Activated naive CD8-positive, alpha-beta T cell treated with anti-CD3 and anti-CD28 coated beads, Interleukin-2, amount 50 U/mL, for 24 hours (primary cell): ENCODE measurements around the gene CHAD.

Source experiments
- ATAC-seq: fragments of 150-1000 bp; cut with Tn5 transposase; one replicate; pipeline ENCODE4 v1.10.0; 2021
- DNase-seq: peaks from one replicate; pipeline ENCODE4 v3.0.0; 2021
- H3K27ac Mint-ChIP-seq: one replicate; pipeline ENCODE4 v1.8.0; 2021; ENCODE audit warnings: mild to moderate bottlenecking, mixed read lengths
- H3K27me3 Mint-ChIP-seq: one replicate; pipeline ENCODE4 v1.8.0; 2021; ENCODE audit warnings: mixed read lengths
- H3K36me3 Mint-ChIP-seq: one replicate; pipeline ENCODE4 v1.8.0; 2021; ENCODE audit warnings: low read depth, mixed read lengths
- H3K4me1 Mint-ChIP-seq: one replicate; pipeline ENCODE4 v1.8.0; 2021; ENCODE audit warnings: mixed read lengths
- H3K4me3 Mint-ChIP-seq: one replicate; pipeline ENCODE4 v1.8.0; 2021; ENCODE audit warnings: mild to moderate bottlenecking, moderate library complexity, mixed read lengths
- H3K9me3 Mint-ChIP-seq: one replicate; pipeline ENCODE4 v1.8.0; 2021; ENCODE audit warnings: mixed read lengths

CHAD gene

DNA sequence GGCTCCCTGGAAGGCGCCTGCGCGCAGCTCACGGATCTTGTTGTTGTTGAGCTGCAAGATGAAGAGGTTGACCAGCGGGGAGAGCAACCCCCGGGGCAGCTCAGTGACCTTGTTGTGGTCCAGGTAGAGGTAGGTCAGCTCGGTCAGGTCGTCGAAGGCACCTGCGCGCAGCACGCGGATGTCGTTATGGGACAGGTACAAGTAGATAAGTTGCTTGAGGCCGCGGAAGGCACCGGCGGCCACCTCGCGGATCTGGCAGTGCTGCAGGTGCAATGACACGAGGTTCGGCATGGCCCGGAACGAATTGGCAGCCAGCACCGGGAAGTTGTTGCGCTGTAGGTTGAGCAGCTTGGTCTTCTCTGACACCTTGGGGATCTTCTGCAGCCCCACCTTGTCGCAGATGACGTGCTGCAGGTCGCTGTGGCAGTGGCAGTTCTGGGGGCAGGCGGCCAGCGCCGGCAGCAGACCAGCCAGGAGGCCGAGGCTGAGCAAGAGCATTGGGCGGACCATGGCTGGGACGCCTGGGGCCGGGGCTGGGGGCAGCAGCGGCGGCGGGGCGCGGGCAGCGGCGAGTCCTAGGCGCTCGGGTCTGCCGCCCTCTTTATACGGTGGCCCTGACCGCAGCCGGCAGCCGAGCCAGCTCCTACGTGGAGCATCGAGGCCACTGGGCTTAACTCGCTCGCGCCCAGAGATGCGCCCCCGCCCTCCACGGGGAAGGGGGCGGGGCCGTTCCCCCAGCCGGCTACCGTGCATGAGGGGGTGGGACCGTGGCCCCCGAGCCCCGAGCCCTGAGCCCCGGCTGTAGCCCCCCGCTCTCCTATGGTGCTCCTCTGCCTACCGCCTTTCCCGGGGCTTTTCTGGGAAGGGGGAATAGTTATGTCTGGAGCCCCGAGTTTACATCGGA, at the start of gene CHAD:
Gene CHAD (minus strand): TSS at position 577 of the 904 bp plus-strand sequence. CDS start 67 bp downstream, at position 510.
- Mint-ChIP-seq H3K9me3 (no peaks in the 10 kb centered on the region), H3K36me3 (no peaks in the 10 kb centered on the region), H3K27ac (no peak within 1 kb of the TSS), H3K4me1 (peaks cover 2% of the 10 kb centered on the region), H3K27me3 (peaks cover 25% of the 10 kb centered on the region), H3K4me3 (no peak within 1 kb of the TSS)
- ATAC-seq (peak; percentile 23), DNase-seq (no peak)

DNA sequence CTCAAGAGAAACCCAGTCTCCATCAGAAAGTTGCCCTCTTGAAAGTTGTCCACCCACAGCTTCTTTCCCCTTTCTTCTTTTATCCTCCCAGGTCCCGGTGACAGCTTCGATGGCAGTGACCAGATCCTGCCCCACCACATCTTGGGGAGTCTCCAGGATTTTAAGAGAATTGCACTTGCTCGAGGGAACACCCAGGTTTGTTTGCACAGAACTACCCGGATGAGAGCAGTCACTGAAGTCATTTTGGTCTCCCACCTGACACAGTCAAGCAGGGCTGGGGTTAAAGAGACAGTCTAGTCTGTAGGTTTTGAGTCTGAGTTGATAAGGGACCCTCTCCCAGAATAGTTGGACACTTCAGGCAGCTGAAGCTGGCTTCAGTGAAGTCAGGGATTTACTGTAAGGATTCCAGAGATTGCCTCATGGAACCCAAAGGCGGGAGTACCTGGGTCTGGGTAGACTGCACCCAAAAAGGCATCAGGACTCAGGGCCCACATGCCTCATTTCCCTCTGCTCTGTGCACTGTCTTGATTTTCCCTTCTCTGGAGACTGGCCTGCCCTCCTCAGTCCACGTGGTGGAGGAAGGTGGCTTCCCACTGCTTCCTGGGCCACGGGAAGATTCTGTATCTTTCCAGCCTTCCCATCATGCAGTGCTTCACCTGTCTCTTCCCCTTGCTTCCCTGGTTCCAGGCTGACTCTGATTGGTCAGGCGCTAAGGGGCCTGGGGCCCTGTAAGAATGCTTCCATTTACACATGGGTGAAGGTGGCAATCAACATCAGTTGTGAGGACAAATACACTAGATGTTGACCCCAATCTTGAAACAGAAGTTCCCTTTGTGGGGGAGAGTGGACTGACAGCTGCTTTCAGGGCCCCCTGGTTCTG, 49.1 kb upstream of the CHAD start:
- ATAC-seq (no peak), DNase-seq (no peak)
- Mint-ChIP-seq H3K27me3 (no peaks in the 10 kb centered on the region), H3K36me3 (no peaks in the 10 kb centered on the region), H3K4me3 (no peak overlapping the region), H3K27ac (no peak overlapping the region), H3K4me1 (no peaks in the 10 kb centered on the region), H3K9me3 (no peaks in the 10 kb centered on the region)

DNA sequence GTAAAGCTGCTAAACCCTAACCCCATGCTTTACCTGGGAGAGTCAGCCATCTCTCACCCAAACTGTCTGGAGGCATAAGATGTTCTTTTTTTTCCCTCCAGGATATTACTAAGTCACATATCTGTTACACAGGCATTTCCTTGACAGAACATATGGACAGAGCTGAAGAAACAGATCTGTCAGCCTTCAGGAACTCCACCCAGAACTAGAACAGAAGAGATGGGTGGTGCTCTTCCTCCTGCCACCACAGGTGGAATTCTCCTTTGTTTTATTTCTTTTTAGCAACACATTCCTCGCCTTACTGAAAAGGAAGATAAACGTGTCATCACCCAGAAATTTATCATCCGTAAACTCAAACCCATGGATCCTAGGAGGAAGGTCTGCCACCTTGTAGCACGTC, 48.3 kb upstream of the CHAD start:
- Mint-ChIP-seq H3K27ac (no peak overlapping the region), H3K9me3 (no peaks in the 10 kb centered on the region), H3K36me3 (no peaks in the 10 kb centered on the region), H3K27me3 (no peaks in the 10 kb centered on the region), H3K4me3 (no peak overlapping the region), H3K4me1 (peaks cover 2% of the 10 kb centered on the region)
- no peak for ATAC-seq
- no peak for DNase-seq

DNA sequence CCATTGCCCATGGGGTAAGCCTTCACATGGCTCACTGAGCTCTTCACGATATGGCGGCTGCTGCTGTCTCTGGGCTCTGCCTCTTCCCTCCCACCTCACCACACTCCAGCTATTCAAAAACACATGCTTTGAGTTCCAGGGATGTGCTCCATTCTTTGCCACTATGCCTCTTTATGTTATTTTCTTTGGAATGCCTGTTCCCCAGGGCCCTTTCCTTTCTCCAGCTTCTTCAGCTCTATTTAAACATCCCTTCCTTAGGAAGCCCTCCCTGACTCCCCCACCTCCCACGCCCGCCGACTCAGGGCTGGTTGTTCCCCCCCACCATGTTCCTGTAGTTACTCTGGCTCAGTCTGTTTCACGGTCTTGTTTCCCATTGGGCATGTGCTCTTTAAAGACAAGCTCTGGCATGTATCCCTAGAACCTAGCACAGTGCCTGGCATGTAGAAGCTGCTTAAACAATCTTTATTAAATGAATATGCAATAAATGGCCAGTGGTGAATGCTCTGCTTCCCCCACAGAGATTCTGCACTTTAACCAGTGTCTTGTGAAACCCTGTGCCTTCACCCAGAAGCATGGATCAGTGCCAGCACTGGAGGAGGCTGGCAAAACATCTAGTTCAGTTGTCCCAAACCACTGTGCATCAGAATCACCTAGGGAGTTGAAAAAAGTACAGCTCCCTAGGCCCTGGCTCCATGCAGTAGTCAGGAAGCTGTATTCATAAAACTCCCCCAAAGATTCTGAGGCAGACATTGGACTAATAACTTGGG, 46.4 kb upstream of the CHAD start:
- H3K27ac Mint-ChIP-seq, result no peak overlapping the region
- ATAC-seq (no peak), DNase-seq (no peak)
- no peaks in the 10 kb centered on the region for H3K9me3 Mint-ChIP-seq
- no peak overlapping the region for H3K4me3 Mint-ChIP-seq
- peaks cover 18% of the 10 kb centered on the region for H3K4me1 Mint-ChIP-seq
- no peaks in the 10 kb centered on the region for H3K27me3 Mint-ChIP-seq
- H3K36me3 Mint-ChIP-seq, result no peaks in the 10 kb centered on the region

DNA sequence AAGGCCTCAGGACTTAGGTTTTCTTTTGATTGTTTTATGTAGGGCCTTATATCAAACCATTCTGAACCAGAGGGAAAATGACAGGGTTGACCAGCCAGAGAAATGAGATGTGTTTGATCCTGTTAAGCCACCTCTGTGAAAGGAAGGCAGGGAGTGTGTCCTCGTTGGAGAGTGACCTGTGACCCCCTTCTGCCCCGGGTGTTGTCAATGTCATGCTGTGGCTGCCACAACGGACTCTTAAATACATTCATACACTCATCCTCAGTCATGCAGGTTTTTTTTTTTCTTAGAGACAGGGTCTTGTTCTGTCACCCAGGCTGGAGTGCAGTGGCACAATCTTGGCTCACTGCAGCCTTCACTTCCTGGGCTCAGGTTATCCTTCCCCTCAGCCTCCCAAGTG, 45.7 kb upstream of the CHAD start:
- no peaks in the 10 kb centered on the region for H3K27me3 Mint-ChIP-seq
- H3K9me3 Mint-ChIP-seq, result no peaks in the 10 kb centered on the region
- ATAC-seq (no peak), DNase-seq (no peak)
- H3K27ac Mint-ChIP-seq, result no peak overlapping the region
- H3K36me3 Mint-ChIP-seq, result no peaks in the 10 kb centered on the region
- no peak overlapping the region for H3K4me3 Mint-ChIP-seq
- peaks cover 23% of the 10 kb centered on the region for H3K4me1 Mint-ChIP-seq

- Mint-ChIP-seq H3K9me3 (no peaks in the 10 kb centered on the region), H3K4me3 (no peak overlapping the region), H3K27ac (no peak overlapping the region), H3K36me3 (no peaks in the 10 kb centered on the region), H3K27me3 (no peaks in the 10 kb centered on the region), H3K4me1 (peaks cover 31% of the 10 kb centered on the region)
- ATAC-seq, result no peak
- DNase-seq, result no peak
These were observed 44.8 kb upstream of the CHAD start for GRCh38 chr17:50513495-50513894.

- Mint-ChIP-seq H3K36me3 (no peaks in the 10 kb centered on the region), H3K4me3 (peak overlapping the region; percentile 13), H3K27me3 (no peaks in the 10 kb centered on the region), H3K27ac (no peak overlapping the region), H3K9me3 (no peaks in the 10 kb centered on the region), H3K4me1 (peaks cover 36% of the 10 kb centered on the region)
- DNase-seq, result peak; percentile 39
- ATAC-seq, result peak; percentile 77
These were observed 42.4 kb upstream of the CHAD start for GRCh38 chr17:50511058-50511457.

DNA sequence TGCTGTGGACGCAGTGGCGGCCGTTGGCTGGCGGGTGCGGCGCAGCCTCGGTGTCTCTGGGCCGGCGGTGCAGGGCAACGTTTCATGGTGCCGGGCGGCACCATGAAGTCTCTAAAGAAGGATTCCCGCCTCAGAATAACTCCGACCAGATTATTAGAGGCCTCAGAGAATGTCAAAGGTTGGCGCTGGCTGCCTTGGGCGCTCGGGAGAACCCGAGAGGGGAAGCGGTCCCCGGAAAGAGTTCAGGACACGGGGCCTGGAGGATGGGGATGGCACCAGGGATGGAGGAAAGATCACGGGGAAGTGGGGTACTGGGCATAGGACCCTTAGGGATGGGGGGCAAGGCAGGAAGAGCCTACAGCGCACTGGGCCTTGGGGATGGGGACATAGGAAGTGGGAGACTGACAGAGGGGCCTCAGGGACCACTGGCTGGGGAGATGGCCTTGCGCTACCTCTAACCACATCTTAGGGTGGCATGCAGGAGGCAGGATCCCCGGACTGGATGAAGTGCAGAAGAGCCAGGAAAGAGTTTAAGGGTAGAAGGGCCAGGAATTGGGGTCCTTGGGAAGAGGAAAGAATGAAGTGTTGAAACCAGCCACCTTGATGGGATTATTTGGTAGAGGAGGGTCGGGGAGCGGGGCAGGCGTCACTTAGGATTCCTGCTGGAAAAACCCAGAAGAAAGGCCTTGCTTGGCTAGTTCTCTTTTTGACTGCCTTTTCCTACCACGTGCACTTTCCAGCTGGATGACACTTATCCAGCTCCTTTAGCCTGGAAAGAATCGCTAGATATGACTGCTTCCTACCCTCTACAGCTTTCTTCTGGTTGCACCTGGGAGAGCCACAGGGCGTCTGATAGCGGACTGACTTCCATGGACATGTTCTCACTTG, 40.1 kb upstream of the CHAD start:
- ATAC-seq (no peak), DNase-seq (no peak)
- H3K27me3 Mint-ChIP-seq, result no peaks in the 10 kb centered on the region
- no peaks in the 10 kb centered on the region for H3K36me3 Mint-ChIP-seq
- H3K4me1 Mint-ChIP-seq, result peaks cover 46% of the 10 kb centered on the region
- peak overlapping the region; percentile 91 for H3K4me3 Mint-ChIP-seq
- no peaks in the 10 kb centered on the region for H3K9me3 Mint-ChIP-seq
- peak overlapping the region; percentile 86 for H3K27ac Mint-ChIP-seq

GRCh38 chr17:50507871-50508572, 39.3 kb upstream of the CHAD start, which contains the start of gene MYCBPAP:
MYCBPAP (plus strand) TSS chr17:50508439; CDS start chr17:50508675, 236 bp downstream.
- Mint-ChIP-seq H3K27me3 (no peaks in the 10 kb centered on the region), H3K4me3 (peak within 1 kb of the TSS; percentile 91), H3K27ac (peak within 1 kb of the TSS; percentile 86), H3K36me3 (no peaks in the 10 kb centered on the region), H3K9me3 (no peaks in the 10 kb centered on the region), H3K4me1 (peaks cover 51% of the 10 kb centered on the region)
- DNase-seq, result peak; percentile 85
- ATAC-seq, result peak; percentile 75

GRCh38 chr17:50506298-50506697, 37.6 kb upstream of the CHAD start:
- Mint-ChIP-seq H3K9me3 (no peaks in the 10 kb centered on the region), H3K4me3 (no peak overlapping the region), H3K27ac (no peak overlapping the region), H3K36me3 (no peaks in the 10 kb centered on the region), H3K27me3 (no peaks in the 10 kb centered on the region), H3K4me1 (peaks cover 43% of the 10 kb centered on the region)
- DNase-seq (no peak), ATAC-seq (no peak)

DNA sequence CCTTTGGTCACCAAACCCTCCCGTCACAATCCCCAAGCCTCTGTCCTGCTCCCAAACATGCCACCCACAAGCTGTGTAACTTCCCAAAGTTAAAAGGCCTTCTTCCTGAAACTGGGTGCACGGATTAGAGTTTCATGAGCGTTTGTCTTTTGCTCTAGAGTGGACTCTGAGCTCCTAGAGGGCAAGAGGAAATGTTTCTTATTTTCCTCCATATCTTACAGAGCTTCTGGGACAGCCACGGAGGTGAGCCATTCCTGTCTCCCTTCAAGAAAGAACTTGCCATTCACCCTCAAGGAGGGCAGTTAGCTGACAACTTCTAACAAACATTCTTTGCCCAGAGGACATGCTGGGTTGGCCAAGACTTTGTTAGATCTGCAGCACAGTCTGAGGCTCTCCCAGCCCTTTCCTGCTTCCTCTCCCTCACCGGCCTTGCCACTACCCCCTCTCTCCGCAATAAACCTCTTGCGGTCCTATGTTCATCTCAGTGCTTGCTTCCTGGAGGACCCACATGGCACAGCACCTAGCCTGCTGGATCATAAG, 37.0 kb upstream of the CHAD start:
- Mint-ChIP-seq H3K27ac (no peak overlapping the region), H3K4me3 (no peak overlapping the region), H3K9me3 (no peaks in the 10 kb centered on the region), H3K27me3 (no peaks in the 10 kb centered on the region), H3K4me1 (peaks cover 36% of the 10 kb centered on the region), H3K36me3 (no peaks in the 10 kb centered on the region)
- no peak for DNase-seq
- ATAC-seq, result no peak

GRCh38 chr17:50502301-50502990, 33.8 kb upstream of the CHAD start:
- peaks cover 15% of the 10 kb centered on the region for H3K4me1 Mint-ChIP-seq
- H3K9me3 Mint-ChIP-seq, result no peaks in the 10 kb centered on the region
- no peak for DNase-seq
- no peaks in the 10 kb centered on the region for H3K36me3 Mint-ChIP-seq
- no peaks in the 10 kb centered on the region for H3K27me3 Mint-ChIP-seq
- H3K27ac Mint-ChIP-seq, result no peak overlapping the region
- H3K4me3 Mint-ChIP-seq, result no peak overlapping the region
- ATAC-seq, result no peak
